Measurements from ENCODE around the gene PFKFB4.
"Not testable (repeated sequence)": the region's sequence is repeated elsewhere in the genome, so short reads cannot be mapped to it uniquely, and the experiment has no call there.

Gene PFKFB4

DNA sequence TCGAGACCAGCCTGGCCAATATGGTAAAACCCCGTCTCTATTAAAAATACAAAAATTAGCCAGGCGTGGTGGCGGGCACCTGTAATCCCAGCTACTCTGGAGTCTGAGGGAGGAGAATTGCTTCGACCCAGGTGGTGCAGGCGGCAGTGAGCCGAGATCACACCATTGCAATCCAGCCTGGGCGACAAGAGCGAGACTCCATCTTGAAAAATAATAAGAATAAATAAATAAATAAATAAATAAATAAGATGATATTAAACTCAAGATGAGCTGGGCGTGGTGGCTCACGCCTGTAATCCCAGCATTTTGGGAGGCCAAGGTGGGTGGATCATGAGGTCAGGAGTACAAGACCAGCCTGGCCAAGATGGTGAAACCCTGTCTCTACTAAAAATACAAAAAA lies 75.7 kb downstream of the PFKFB4 start:
- DNase-seq = not testable (repeated sequence)

DNA sequence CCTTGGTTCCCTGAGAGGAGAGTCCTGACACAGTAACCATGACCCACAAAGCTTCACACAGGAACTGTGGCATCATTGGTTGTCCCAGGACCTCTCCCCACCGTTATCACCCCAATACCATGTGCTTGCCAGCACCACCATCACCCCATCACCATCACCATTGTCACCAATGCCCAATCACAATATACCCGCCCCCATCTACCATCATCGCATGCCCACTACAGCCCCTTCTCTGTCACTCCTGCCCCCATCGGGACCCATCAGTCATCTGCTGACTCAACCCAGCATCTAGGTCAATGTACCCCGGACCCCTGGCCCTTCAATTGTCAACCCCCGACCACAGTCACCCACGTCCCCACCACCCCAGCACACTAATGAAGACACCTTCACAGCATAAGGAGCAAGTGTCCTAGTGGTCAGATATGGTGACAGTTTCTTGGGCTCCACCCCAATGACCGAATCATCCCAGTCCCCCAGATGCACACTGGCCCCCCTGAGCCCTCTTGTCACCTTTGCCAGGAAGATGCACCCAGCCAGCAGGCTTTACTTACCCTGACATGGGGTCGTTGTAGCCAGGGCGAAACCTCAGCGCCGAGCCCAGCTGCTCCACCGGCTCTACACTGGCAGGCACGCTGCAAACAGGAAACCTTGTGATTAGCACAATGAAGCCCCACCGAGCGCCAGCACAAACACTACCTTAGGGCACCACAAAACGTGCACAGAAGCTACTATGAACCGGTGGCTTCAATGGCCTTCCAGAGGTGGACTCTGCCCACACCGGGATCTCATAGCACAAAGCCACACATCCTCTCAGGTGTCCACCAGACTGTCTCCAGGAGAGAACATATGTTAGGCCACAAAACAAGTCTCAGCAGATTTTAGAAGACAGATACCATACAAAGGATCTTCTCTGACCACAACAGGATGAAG lies 77.7 kb downstream of the PFKFB4 start:
- DNase-seq = no peak

DNA sequence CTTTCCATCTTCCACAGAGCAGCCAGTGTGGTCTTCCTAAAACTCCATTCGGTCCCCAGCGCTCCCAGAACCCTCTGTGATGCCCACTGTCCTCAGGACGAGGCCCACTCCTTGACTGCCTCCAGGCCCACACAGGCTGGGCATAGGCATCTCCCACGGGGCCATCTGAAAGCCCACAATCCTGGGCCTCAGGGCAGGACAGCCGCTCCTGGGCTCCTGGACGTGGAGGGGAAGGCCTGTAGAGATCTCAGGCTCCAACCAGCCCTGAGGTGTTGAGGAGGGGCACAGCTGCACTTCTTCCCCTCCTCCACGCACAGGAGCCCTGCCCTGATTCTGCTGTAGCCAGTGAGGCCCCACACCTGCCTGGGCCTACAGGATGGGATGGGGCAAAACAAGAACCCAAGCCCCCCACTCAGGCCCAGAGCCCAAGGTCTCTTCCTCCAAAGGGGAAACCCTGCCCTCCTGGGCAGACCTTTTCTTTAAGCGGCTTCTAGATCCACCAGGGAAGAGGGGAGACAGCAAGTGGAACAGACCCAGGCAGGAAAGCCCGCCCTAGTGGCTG lies 78.6 kb downstream of the PFKFB4 start:
- no peak for DNase-seq

DNA sequence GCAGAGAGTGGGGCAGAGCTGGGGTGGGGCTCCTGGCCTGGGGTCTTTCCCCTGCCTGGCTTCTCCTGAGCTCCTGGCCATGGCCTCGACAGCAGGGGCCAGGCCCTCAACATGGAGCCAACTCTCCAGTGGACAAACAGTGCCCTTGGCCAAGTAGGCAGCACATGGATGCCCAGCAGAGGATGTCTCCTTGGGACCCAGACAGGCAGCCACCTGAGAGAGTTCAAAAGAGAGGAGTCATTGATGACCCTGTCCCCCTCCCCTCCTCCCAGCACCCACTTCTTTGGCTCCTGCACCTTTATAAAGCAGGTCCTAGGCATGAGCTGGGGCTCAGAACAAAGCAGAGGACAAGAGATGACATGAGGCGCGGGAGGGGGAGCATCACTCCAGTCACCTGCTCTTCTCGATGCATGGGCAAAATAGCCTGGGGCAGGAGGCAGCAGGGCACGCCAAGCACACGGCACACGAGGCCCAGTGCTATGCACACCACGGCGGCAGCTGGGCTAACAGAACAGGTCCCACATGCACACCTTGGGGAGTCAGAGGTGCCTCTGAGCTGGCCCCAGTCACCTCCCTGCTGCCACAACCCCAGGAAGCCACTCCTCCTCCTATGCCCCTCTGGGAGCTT lies 80.1 kb downstream of the PFKFB4 start:
- DNase-seq = no peak

DNA sequence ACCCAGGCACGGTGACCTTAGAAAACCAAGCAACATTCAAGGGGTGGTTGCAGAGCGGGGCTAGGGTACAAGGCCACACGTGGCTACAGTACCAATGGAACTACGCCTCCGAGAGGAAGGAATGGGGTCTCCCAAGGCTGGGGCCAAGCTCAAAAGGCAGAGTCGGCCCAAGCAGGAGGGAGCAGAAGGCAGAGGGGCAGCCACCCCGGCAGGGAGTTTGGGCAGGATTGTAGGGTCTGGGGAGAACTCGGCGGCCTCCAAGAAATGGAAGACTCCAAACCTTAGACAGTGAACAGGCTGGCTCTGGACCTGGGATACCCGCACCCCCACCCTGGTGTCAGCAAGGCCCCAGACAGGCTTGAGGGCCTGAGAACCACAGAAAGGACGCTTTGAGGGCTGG lies 81.4 kb downstream of the PFKFB4 start:
- no peak for DNase-seq

DNA sequence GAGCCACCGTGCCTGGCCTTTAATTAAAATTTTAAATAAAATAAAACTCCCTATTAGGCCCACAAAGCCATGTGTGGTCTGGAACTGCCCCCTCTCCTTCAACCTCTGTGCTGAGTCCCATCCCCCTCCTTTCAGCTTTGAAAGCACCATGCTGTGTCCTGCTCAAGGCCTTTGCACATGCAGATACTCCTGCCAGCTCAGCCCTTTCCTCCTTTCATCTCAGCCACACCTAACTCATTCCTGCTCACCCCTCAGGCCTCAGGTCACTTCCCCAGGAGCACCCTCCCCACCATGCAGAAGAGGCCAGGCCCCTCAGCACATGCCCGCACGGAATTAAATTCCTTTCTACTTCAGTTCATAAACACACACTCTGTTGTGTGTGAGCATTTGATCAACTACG lies 82.0 kb downstream of the PFKFB4 start:
- no peak for DNase-seq

DNA sequence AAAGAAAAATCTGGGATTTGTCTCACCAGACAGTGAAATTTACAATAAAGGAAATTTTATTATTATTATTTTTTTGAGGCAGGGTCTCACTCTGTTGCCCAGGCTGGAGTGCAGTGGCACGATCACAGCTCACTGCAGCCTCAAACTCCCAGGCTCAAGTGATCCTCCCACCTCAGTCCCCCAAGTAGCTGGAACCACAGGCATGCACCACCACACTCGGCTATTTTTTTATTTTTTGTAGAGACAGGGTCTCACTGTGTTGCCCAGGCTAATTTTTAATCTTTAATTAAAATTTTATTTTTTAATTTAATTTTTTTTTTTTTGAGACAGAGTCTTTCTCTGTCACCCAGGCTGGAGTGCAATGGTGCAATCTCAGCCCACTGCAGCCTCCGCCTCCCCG lies 82.6 kb downstream of the PFKFB4 start:
- DNase-seq = not testable (repeated sequence)

DNA sequence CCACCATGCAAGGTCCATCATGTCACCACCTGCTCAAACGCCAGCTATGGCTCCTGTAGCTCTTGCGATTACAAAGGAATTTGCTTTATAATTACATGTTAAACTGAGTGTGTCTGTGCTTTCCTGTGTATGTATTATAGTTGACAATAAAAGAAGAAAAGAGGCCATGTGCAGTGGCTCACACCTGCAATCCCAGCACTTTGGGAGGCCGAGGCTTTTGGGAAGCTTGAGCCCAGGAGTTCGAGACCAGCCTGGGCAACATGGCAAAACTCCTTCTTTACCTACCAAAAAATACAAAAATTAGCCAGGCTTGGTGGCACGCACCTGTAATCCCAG lies 83.0 kb downstream of the PFKFB4 start:
- no peak for DNase-seq

DNA sequence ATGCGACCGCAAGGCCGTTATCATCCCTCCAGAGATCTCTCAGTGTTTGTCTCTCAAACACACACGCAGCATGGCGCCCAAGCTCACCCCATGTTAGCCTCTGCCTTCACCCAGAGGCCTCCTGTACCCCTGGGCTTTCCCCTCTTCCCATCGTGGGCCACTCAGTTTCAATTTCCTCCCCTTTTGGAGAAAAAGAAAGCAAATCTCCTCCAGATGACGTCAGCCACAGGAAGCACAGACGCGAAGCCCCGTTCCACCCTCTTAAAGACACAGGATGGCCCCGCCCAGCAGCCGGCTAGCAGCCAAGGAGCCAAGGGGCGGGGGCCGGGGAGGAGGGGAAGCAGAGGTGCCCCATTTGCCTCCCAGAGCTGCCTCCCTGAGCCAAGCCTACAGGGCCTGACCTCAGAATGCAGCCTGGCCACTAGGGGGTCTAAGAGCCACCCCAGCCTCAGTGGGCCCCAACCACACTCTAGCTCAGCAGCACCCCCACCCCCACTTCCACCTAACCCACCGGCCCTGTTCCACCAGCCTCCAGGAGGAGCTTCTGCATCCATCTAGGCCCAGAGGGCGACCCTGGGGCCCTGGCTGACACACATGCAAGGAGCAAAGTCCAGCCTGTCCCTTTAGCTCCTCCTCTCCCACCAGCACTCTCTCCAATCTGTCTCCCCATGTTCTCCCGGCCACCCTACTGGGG lies 83.5 kb downstream of the PFKFB4 start:
- DNase-seq = peak; percentile 100

DNA sequence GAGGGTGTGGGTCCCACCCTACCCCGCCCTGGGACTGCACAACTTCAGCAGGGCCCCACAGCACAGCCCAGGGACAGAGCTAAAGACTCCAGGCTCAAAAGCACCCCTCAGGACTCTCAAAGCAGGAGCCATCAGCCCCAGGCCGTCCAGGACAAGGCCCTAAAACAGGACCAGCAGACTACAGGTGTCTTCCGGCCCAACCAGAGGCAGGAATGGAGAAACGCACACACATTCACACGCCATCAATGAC lies 84.0 kb downstream of the PFKFB4 start:
- DNase-seq = peak; percentile 28

DNA sequence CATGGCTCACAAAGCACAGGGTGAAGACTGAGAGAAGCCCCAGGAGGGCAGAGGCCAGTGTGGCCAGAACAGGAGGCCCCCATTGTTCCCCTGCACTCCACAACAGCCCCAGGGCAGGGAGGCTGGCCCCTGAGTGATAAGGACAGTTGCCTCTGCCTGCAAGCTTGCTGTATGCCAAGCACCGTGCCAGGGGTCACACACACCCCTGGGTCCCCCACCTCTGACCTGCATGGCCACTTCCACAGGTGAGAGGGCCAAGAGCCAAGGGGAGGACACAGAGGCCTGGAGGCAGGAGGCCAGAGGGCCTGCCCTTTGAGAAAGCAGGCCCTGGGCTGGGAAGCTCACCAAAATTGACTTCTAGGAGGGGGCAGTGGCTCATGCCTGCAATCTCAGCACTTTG lies 86.3 kb downstream of the PFKFB4 start:
- no peak for DNase-seq

DNA sequence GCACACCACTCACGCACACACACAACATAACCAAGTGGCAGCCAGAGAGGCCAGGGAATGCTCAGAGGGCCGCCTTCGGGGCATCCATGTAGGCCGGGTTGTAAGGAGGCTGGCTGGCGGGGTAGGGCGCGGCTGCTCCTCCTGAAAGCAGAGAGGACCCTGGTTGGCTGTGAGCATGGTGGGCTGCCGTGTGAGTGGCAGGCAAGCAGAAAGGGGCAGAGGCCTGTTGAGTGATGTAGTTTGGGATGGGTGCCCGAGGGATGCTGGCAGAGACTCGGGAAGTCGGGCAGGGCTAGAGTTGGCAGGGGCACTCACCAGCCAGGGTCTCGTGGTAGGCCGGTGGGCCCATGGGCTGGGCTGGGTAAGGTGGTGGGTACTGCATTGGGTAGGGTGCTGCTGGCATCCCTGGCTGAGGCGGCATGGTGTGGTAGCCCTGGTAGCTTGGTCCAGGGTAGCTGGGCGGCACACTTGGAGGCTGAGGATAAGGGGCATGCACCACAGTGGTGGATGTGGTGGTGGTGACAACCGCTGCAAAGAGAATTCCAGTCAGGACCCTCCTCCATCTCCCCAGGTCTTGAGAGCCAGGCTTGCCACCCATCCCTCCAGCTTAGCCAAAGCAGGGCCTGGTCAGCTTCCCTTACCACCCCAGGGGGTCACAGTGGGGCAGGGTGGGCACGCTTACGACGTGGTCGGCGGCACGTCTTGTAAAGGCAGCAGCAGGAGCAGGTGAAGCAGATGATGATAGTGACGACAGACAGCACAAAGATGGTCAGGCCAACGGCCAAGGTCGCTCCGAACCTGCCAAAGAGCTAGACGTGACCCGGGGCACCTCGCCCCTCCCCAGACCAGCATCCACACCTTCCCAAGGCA lies 87.3 kb downstream of the PFKFB4 start:
- no peak for DNase-seq

DNA sequence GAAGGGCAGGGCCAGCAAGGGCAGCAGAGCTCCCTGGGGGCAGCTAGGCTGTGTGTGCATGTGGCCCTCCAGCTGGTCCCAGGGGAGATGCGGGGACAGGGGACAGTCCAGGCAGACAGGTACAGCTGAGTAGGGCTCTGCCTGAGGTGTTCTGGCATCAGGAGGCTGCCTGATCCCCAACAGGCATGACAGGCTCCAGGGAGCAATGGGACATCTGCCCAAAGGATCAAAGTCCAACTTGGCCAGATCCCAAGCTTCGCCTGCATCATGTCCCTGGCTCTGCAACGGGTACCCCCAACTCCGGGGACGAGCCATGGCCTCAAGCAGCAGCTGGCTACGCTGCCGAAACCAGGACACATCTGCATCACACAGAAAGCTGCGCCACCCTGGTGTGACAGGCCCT lies 88.3 kb downstream of the PFKFB4 start:
- no peak for DNase-seq

Measured in inflammatory macrophage treated with lipopolysaccharide for 4 hours (primary cell).